Measurements from ENCODE around the gene GTF2A2.

GTF2A2 gene

GRCh38 chr15:59596640-59597039 is 60.7 kb downstream of the GTF2A2 start:
- DNase-seq: no peak

DNA sequence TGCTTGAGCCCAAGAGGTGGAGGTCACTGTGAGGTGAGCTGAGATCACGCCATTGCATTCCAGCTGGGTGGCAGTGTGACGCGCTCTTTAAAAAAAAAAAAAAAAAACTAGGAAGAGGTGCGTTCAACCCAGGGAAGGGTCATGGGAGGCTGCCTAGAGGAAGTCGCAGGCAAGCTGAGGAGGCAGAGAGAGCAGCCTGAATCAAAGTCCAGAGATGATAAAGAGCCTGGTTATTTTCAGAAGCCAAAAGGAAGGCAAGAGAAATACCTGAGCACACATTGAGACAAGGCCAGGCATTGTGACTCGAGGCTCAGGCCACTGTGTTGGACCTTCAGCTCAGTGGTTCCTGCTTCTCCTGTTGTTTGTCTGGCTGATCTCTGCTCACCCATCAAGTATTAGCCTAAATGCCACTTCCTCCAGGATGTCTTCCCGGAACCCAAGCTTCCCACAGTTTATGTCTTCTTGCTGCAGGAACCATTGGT is 61.8 kb downstream of the GTF2A2 start:
- no peak for DNase-seq

DNA sequence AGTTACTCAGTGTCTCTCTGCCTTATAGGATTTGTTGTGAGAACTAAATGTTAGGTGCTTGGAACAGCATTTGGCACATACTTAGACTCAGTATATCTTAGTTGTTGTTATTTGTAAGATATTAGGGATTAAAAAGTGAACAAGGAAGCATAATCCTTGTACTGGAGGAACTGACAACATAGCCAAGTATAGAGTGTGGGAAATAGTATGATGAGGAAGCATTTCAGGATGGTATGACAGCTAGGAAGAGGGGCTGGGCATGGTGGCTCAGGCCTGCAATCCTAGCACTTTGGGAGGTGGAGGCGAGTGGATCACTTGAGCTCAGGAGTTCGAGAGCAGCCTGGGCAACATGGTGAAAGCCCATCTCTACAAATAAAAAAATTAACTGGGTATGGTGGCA is 62.3 kb downstream of the GTF2A2 start:
- no peak for DNase-seq

DNA sequence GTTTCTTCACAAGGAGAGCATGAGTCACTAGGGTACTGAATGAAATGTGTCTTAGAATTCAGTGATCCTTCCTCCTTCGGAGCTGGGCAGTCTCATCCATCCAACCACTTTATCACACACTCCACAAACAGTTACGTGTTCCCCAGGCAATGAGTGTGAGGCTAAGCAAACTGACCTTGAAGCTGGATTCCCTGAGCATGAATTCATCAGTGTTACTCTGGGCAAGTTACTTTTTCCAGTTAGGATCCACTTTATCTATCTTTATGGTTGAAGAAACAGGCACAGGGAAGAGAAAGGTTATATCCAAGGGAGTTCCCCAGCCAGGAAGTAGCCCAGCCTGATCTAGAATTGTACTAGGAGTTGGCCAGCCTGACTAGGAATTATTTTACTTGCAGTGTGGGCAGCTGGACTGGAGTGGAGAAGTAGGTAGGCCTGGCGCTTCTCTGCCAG is 62.8 kb downstream of the GTF2A2 start:
- no peak for DNase-seq

DNA sequence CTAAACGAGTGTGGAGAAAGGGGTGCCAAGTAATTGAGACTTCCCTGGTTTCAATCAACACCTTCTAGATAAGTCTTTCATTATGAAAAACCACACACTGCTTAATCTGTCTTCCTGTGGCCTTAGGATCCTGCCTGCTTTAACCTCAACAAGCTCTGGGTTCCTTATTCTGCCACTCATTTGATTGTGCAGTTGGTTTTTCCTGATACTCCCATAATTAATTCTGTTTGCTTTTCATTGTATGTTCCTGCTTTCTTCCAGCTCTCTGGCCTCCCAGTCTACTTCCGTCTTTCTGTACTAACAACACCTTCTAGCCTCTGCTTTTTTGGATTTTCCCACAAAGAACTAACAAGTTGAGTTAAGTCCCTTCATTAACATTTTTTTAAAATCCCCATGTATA is 66.0 kb downstream of the GTF2A2 start:
- no peak for DNase-seq

GRCh38 chr15:59590027-59590426 is 67.3 kb downstream of the GTF2A2 start:
- DNase-seq: no peak
